HG03520 (cell line): ENCODE results near the gene PHF5A.
"Not testable (repeated sequence)": the region's sequence is repeated elsewhere in the genome, so short reads cannot be mapped to it uniquely, and the experiment has no call there.

ENCODE experiments used
- ATAC-seq: cut with Tn5 transposase; IDR thresholded peaks from one replicate; pipeline ENCODE4 v1.9.1; 2021; ENCODE audit warnings: mild to moderate bottlenecking, moderate library complexity; ENCODE audit not compliant: unreplicated experiment

The PHF5A gene

DNA sequence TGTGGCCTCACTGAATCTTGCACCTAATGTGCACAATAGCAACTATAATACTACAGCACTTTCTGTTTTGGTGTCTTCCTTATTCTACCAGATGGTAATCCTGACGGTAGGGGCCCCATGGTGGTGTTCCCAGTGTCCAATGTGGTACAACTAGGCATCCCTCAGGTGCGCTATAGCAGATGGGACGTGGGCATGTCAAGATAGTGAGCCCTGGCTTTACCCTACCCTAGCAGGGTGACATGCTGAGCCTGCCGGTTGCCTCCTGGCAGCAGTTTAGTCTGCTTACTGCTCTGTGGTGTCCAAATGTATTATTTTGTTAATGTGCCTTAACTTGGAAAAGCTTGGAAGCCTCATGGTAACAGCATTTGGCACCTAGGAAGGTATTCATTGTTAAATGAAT, 19.6 kb upstream of the PHF5A start:
- no peak for ATAC-seq

DNA sequence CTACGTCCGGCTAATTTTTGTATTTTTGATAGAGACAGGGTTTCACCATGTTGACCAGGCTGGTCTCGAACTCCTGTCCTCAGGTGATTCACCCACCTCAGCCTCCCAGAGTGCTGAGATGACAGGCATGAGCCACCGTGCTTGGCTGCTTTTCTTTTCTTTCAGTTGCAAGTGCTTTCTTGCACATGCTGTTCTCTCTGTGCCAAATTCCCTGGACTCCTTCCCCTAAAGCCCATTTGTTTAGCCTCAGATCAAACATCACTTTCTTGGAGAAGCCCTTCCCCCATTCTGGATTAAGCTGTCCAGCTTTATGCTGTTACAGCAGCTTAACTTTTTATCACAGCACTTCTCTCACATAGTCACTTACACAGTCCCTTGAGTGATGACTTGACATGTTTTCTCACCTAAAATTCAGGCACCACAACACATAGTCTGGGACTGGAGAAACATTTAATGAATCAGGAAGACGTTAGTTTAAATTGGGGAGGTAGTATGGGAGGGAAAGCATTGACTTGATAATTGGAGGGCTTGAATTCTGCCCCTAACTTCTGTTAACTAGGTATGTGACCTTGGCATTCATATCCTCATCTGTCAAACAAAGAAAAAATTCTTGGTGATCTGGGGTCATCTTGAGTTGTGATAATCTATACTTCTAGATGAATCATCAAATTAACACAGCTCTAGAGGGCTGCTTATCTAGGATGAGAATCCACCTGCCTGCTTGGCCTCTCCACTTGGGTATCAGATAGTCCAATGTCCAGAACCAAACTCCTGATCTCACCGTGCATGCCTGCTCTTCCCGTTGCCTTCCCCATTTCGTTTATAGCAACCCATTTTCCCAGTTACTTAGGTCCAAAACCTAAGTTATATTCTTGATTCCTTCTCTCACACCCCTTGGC, 18.8 kb upstream of the PHF5A start:
- ATAC-seq: no peak

DNA sequence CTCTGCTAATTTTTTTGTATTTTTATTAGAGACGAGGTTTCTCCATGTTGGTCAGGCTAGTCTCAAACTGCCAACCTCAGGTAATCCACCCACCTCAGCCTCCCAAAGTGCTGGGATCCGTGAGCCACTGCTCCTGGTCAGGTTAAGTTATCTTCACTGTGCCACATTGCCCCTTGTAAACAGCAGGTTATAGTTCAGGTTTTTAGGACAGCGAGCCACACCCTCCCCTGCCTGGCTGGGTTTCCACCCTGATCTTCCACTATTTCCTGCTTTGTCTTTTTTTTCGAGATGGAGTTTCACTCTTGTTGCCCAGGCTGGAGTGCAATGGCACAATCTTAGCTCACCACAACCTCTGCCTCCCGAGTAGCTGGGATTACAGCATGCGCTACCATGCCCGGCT, 16.5 kb upstream of the PHF5A start:
- no peak for ATAC-seq

- ATAC-seq: no peak
Observed at GRCh38 chr22:41482319-41482935, 13.9 kb upstream of the PHF5A start.

DNA sequence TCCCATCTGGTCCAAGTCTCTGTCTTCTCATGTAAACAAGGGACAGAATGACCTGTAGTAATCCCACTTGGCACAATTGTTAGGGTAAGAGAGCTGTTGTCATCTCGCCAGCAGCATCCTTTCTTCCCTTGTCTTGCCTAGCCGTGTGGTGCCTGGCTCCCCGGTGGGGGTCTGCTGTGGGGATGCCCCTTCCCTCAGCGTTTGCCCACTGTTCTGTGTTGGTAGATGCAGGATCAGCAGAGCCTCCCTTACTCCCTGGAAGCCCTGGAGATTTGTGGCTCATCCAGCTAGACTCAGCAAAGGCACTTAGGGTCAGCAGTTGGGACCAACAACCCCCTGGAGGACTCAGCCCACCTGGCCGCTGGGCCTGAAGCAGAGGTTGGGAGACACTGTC, 13.4 kb upstream of the PHF5A start:
- no peak for ATAC-seq

DNA sequence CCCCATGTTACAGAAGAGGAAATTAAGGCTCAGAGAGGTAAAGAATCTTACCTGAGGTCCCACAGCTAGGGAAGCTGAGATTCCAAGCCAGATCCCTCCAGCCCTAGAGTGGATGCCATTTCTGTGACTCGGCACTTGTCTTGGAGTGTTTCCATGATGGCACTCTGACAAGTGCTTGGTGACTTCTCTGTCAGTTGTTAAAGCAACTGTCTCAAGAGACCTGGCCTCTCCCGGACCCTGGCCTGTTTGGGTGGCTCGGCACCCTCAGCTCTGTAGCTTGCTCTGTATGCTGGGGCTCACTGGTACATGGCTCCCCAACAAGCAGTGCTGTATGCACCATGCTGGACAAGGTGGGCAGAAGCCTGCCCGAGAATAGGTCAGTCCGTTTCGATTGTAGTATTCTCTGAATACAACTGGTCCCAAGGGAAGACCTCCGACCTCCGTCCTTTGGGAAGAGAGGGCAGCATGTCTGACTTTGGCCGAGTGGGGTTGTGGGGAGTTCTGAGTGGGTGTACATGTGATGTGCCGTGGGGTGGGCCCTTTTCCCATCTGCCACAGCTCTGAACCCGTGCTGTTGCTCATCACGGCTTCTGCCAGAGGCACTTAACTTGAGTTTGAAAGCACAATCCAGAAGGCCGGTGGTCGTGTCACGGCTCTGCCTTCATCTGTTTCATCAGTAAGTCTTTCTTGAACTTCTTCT, 12.8 kb upstream of the PHF5A start:
- ATAC-seq: no peak

DNA sequence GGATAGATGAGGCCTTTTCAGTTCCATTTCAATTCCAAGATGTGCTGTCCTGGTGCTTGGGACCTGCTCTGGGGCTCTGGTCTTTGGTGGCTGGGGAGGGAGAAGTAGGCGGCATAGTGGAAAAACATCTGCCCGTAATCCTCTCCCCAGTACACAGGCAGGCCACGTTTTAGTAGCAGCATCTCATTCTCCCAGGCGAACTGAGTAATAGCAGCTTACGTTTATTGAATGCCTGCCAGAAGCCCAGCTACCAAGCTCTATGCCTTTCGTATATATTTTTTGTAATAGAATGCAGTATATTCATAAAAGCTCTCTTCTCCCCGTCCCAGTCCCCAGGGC, 11.9 kb upstream of the PHF5A start:
- ATAC-seq: no peak

DNA sequence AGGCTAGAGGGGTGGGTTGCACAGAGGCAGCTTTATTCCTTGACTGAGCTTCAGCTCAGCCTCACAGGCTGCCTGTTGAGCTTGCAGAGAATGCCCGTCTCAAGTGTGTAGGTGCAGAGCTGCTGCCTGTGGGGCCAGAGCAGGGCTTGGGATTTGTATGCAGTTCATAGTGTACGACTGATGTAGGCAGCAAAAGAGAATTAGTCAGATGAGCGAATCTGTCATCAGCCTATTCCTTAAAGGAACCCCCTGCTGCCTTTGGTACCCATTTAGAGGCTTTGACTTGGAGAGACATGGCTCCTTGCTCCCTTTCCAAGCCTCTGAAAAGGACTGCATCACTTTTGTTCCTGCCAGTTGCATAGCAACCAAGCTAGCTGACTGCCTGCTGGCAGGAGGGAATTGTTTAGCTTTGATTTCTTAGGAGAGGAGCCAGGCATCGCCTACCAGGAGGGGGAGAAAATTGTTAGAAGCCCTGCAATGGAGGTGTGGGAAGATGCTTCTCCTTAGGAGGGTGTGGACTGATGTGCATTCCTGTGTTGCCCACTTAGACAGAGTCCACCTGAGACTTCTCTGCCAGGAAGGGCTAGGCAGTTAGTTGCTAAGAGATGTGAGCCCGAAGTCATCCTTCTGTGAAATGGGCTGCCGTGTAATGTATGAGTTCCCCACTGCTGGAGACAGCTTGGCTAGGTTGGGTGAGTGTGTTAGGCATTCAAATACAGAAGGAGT, 11.3 kb upstream of the PHF5A start:
- ATAC-seq: no peak

- no peak for ATAC-seq
Observed at GRCh38 chr22:41478891-41479521, 10.5 kb upstream of the PHF5A start.

DNA sequence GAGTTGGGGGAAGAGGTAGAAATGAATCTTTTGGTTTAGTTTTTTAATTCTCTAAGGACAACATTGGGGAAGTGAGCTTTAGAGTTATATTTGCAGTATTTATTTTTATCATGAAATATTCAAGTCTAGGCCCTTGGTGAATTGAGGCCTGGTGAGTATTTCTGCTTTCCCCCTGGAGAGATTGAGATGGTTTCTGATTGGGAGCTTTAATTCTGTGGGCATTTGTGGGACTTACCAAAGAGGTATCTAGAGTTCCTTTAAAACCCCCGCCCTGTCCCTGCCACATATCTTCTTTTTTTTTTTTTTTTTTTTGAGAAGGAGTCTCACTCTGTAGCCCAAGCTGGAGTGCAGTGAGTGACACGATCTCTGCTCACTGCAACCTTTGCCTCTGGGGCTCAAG, 10.0 kb upstream of the PHF5A start:
- no peak for ATAC-seq

DNA sequence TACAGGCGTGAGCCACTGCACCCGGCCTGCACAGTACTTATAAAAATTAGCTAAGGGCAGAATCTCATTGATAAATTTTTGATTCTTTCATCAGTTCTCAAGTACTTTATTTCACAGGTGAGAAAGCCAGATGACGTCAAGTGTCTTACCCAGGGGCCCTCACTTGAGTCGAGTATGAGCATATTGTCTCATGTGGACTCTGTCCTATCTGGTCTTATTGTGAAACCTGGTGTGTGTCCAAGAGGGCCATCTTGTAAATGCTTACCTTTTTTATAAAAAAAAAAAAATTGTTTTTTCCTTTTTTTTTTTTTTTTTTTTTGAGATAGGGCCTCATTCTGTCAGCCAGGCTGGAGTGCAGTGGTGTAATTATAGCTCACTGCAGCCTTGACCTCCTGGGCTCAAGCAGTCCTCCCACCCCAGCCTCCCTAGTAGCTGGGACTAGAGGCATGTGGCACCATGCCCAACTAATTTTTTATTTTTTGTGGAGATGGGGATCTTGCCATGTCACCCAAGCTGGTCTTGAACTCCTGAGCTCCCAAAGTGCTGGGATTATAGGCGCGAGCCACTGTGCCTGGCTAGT, 6.5 kb upstream of the PHF5A start:
- ATAC-seq: no peak

GRCh38 chr22:41471568-41471967, 3.1 kb upstream of the PHF5A start:
- ATAC-seq: no peak

- no peak for ATAC-seq
Observed at GRCh38 chr22:41470886-41471285, 2.4 kb upstream of the PHF5A start.

GRCh38 chr22:41469218-41469851, 843 bp upstream of the PHF5A start:
- no peak for ATAC-seq

GRCh38 chr22:41461901-41462300, 6.6 kb downstream of the PHF5A start:
- ATAC-seq: no peak

GRCh38 chr22:41460071-41460470, 8.4 kb downstream of the PHF5A start:
- ATAC-seq: not testable (repeated sequence)

GRCh38 chr22:41459431-41459830, 9.1 kb downstream of the PHF5A start:
- no peak for ATAC-seq

DNA sequence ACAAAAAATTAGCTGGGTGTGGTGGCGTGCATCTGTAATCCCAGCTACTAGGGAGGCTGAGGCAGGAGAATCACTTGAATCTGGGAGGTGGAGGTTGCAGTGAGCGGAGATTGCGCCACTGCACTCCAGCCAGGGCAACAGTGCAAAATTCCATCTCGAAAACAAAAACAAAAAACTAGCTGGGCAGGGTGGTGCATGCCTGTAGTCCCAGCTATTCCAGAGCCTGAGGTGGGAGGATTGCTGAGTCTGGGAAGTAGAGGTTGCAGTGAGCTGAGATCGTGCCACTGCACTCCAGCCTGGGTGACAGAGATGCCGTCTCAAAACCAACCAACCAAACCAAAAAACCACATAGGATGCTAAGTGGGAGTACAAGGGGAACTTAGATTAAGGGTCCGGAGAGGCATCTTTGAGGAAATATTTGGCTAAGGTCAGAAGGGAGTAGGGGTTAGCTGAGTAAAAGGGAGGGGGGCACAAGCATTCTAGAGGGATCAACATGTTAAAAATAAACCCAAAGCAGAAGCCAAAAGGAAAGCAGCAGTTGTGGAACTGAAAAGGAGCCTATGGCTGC, 10.2 kb downstream of the PHF5A start:
- ATAC-seq: no peak

GRCh38 chr22:41448189-41448808, 20.2 kb downstream of the PHF5A start:
- peak; percentile 41 for ATAC-seq
